SIG-M5 (cell line): ENCODE data around the gene PHOSPHO1.
"Not testable (repeated sequence)": the region's sequence is repeated elsewhere in the genome, so short reads cannot be mapped to it uniquely, and the experiment has no call there.

ENCODE experiments used
- DNase-seq: peaks from one replicate; lab custom pipeline; 2025; lab: John Stamatoyannopoulos, UW

Gene PHOSPHO1

DNA sequence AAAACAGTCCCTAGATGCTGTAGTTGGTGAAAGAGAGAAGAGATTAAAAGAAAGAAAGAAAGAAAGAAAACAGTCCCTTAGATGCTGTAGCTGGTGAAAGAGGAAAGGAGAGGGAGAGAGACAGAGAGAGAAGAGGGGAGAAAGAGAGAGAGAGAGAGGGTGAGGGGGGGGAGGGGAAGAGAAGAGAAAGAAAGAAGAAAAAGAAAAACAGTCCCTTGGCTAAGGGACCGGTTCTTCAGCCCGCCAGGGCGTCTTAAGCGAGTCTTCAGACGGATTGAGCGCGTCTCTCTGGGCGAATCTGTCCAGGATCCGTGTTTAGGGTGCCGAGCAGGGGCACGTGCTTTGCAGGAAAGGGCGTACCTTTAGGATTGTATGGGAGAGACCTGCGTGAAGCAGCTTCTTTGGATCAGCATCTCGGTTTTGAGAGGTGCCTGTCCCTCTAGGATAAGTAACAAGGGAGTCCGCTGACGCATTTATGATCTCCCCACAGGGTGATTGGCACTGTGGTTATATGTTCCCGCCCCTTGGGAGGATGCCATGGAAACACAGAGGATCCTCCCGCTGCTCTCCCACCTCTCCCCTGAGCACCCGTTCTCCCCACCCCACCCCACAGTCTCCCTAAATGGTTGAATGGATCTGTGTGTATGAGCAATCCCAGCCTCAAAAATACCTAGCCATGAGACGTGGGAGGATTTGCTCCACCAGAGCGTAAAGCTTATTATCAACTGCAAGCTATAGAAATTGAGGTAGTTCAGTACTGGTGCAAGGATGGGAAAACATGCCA lies 36.9 kb downstream of the PHOSPHO1 start:
- peak; percentile 16 for DNase-seq

DNA sequence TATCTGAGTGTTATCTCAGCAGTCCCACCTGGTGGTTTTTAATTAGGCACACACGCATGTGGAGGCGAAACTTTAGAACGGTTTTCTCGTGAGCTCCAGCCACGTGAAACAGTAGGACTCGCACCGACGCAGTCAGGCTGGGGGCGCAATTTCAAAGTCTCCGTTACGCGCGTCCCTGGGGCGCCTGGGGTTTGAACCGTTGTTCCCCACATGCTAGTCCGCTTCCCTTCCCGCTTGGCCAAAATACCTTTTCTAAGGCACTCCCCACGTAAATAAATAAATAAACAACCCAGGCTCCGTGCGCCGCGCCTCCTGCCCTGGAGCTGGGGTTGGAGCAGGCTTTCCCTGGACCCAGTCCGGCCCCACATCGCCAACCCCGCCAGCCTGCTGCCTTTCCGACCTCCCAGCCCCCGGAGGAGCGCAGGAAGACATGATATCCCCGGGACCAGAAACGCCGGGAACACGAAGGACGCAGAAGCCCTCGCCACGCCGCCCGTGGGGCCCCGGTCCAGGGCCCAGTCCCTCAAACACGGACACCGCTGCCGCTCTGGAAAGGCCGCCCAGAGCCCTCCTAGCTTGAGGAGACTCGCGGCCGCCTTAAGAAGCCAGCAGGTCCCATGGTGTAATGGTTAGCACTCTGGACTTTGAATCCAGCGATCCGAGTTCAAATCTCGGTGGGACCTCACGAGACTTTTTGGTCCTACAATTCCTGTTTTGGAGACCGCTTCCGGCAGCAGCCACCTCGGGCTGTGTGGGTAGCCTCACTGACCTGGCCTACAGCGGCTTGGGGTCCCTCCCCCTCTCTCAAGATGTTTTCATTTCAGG lies 38.5 kb downstream of the PHOSPHO1 start:
- peak; percentile 41 for DNase-seq

GRCh38 chr17:49191409-49191916 lies 39.1 kb downstream of the PHOSPHO1 start:
- DNase-seq: no peak

DNA sequence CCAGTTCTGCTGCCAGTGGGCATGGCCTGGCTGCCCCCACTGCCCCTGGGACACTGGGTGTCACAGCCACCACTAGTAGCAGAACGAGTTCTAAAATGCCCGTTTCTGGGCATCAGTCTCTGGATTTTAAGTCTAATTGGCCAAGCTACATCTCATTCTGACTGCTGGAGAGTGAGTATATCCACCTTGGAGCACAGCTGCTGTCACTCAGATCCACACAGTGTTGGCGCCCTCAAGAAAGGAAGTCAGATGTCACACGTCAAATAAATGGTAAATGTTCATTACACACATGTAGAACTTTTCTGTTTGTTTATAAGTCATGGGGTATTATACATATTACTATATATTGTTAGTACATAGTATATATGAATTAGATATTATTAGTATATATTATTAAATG lies 39.7 kb downstream of the PHOSPHO1 start:
- no peak for DNase-seq

DNA sequence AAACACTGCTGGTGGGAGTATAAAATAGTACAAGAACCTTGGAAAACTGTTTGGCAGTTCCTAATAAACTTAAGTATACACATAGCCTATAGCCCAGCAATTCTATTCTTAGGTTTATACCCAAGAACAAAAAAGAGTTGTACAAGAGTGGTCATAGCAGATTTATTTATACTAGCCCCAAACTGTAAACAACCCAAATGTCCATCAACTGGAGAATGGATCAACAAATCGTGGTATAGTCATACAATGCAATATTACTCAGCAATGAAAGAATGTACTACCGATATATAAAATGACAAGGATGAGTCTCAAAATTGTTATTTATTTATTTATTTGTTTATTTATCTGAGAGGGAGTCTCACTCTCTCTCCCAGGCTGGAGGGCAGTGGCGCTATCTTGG lies 43.3 kb downstream of the PHOSPHO1 start:
- DNase-seq: no peak

DNA sequence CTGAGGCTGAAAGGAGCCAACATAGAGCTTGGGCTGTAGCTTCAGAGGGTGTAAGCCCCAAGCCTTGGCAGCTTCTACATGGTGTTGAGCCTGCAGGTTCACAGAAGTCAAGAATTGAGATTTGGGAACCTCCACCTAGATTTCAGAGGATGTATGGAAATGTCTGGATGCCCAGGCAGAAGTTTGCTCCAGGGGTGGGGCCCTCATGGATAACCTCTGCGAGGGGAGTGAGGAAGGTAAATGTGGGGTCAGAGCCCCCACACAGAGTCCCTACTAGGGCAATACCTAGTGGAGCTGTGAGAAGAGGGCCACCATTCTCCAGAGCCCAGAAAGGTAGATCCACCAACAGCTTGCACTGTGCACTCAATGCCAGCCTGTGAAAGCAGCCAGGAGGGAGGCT lies 45.2 kb downstream of the PHOSPHO1 start:
- DNase-seq: not testable (repeated sequence)

- DNase-seq: not testable (repeated sequence)
These were observed 46.1 kb downstream of the PHOSPHO1 start for GRCh38 chr17:49184522-49184921.

DNA sequence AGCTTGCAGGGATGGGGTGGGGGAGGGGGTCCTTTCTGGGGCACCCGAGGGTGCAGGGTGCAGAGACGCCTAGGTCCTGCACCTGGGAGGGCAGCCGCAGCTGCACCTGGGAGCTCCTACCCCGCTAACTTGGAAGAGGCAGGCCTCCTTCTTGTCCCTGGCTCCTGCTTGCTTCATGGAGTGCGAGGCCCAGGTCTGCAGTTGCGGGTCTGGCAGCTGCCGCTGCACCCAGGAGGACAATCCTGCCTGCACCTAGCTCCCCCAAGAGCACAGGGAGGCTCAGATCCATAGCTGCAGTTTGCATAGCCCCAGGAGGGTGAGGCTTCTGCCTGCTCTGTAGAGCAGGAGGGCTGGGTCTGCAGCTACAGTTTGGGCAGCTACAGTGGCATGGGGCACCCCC lies 46.8 kb downstream of the PHOSPHO1 start:
- DNase-seq: no peak

DNA sequence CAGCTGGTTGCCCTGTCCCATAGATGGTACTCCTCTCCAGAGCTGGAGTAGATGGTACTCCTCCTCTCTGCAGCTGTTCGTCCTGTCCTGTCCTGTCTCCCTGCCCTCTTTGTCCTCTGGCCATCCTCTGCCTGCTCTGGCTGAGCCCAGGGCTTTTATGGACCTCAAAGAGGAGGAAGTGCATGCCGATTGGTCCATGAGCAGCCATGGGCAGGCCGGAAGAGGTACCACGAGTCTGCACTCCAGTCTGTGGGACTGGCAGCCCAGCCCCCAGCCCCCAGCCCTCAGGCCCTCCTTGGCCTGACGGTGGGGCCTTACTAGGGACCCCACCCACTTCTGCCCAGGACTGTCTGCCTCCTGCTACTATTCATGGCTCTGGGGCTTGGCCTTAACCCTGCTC lies 47.2 kb downstream of the PHOSPHO1 start:
- no peak for DNase-seq

DNA sequence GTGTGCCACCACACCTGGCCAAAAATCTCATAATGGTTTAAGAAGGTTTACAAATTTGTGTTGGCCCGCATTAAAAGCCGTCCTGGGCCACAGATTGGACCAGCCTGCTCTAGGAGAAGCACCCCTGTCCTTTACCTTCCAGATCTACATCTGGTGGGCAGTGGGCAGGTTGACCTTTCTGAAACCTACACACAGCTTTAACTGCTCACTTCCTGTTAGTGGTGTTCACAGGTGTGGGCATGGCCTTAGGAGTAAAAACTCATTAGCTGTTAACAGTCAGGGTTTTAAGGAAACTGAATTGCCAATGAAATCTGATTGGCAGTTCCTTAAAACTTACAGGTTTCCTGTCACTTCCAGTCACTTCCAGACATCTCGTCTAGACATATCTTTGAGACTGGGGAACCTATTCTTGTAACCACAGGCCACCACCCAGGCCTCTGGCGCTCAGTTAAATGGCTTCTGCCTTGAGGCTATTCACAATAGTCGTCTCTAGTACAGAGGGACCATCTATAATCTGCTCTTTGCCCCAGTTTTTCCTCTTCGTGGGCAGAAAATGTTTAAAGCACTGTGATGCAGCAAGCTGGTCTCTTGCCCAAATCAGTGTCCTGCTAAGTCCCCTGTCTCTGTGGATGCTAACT lies 49.5 kb downstream of the PHOSPHO1 start:
- no peak for DNase-seq

- no peak for DNase-seq
These were observed 50.3 kb downstream of the PHOSPHO1 start for GRCh38 chr17:49180303-49180702.

GRCh38 chr17:49175978-49176377 lies 54.6 kb downstream of the PHOSPHO1 start:
- not testable (repeated sequence) for DNase-seq
